ENCODE results near the gene NHEJ1.

NHEJ1 gene

GRCh38 chr2:219111375-219112061 lies 49.1 kb downstream of the NHEJ1 start:
- no peaks in the 10 kb centered on the region for H3K36me3 Mint-ChIP-seq (ENCODE audit: low read depth)
- H3K27me3 Mint-ChIP-seq (ENCODE audit: low read depth) = peaks cover 6% of the 10 kb centered on the region
- H3K4me3 Mint-ChIP-seq = no peak overlapping the region
- H3K4me1 Mint-ChIP-seq = peaks cover 5% of the 10 kb centered on the region
- no peak for TF ChIP-seq CTCF (IDR thresholded peaks at IDR 0.05; ENCODE audit: unreplicated experiment in 3 of 3)
- no peaks in the 10 kb centered on the region for H3K9me3 Mint-ChIP-seq
- H3K27ac Mint-ChIP-seq = no peak overlapping the region

GRCh38 chr2:219109471-219109870 lies 51.1 kb downstream of the NHEJ1 start:
- Mint-ChIP-seq H3K36me3 (ENCODE audit: low read depth) (no peaks in the 10 kb centered on the region), H3K9me3 (no peaks in the 10 kb centered on the region), H3K4me3 (no peak overlapping the region), H3K27ac (no peak overlapping the region), H3K4me1 (peaks cover 5% of the 10 kb centered on the region), H3K27me3 (ENCODE audit: low read depth) (peaks cover 6% of the 10 kb centered on the region)
- TF ChIP-seq CTCF (IDR thresholded peaks at IDR 0.05; ENCODE audit: unreplicated experiment in 3 of 3) = no peak

- TF ChIP-seq CTCF (IDR thresholded peaks at IDR 0.05; ENCODE audit: unreplicated experiment in 3 of 3) = no peak
- H3K9me3 Mint-ChIP-seq = no peaks in the 10 kb centered on the region
- peaks cover 6% of the 10 kb centered on the region for H3K27me3 Mint-ChIP-seq (ENCODE audit: low read depth)
- no peak overlapping the region for H3K4me3 Mint-ChIP-seq
- no peak overlapping the region for H3K27ac Mint-ChIP-seq
- H3K36me3 Mint-ChIP-seq (ENCODE audit: low read depth) = no peaks in the 10 kb centered on the region
- H3K4me1 Mint-ChIP-seq = peaks cover 5% of the 10 kb centered on the region
These were observed 52.9 kb downstream of the NHEJ1 start for GRCh38 chr2:219107758-219108157.

- Mint-ChIP-seq H3K27me3 (ENCODE audit: low read depth) (no peaks in the 10 kb centered on the region), H3K9me3 (no peaks in the 10 kb centered on the region), H3K4me3 (no peak overlapping the region), H3K27ac (no peak overlapping the region), H3K4me1 (no peaks in the 10 kb centered on the region), H3K36me3 (ENCODE audit: low read depth) (no peaks in the 10 kb centered on the region)
- TF ChIP-seq CTCF (IDR thresholded peaks at IDR 0.05; ENCODE audit: unreplicated experiment in 3 of 3) = no peak
These were observed 54.4 kb downstream of the NHEJ1 start for GRCh38 chr2:219106251-219106650.

- peak; percentile 51 to 58 (median 56) for TF ChIP-seq CTCF (IDR thresholded peaks at IDR 0.05; ENCODE audit: unreplicated experiment in 3 of 3)
- H3K9me3 Mint-ChIP-seq = no peaks in the 10 kb centered on the region
- H3K27ac Mint-ChIP-seq = no peak overlapping the region
- no peaks in the 10 kb centered on the region for H3K4me1 Mint-ChIP-seq
- no peaks in the 10 kb centered on the region for H3K27me3 Mint-ChIP-seq (ENCODE audit: low read depth)
- H3K36me3 Mint-ChIP-seq (ENCODE audit: low read depth) = no peaks in the 10 kb centered on the region
- no peak overlapping the region for H3K4me3 Mint-ChIP-seq
These were observed 56.2 kb downstream of the NHEJ1 start for GRCh38 chr2:219104107-219105035.
